ENCODE measurements around the gene MIDN.

GRCh38 chr19:1275260-1275975 lies 27.0 kb downstream of the MIDN start, which contains the start of gene FAM174C:
- no peak for TF ChIP-seq EZH2 (IDR thresholded peaks at IDR 0.05; ENCODE audit: insufficient read depth, poor library complexity, severe bottlenecking)
- TF ChIP-seq EZH2phosphoT487 (IDR thresholded peaks at IDR 0.05; ENCODE audit: insufficient read depth, low read depth) = no peak

Measured in GM23248 (cell line).